Neural progenitor cell (in vitro differentiated cells): ENCODE results near the gene PEX14.

Experiments
- CTCF ChIP-seq: fragments of 200-600 bp; sonication (generic); IDR thresholded peaks from 2 replicates; pipeline ENCODE4 v1.5.1; 2017; ENCODE audit warnings: antibody characterized with exemption, mild to moderate bottlenecking
- EZH2 ChIP-seq: fragments of 200-600 bp; sonication (generic); IDR thresholded peaks from 2 replicates; pipeline ENCODE4 v1.6.1; 2017; ENCODE audit warnings: antibody characterized with exemption, mild to moderate bottlenecking, moderate library complexity
- EZH2phosphoT487 ChIP-seq: fragments of 200-600 bp; sonication (generic); IDR thresholded peaks from 2 replicates; pipeline ENCODE4 v1.6.1; 2017; ENCODE audit warnings: antibody characterized with exemption

- TF ChIP-seq CTCF (no peak), EZH2 (no peak), EZH2phosphoT487 (no peak)
Measured at GRCh38 chr1:10449751-10450150, 25.0 kb upstream of the PEX14 start, which contains the start of gene CORT.
